SH-SY5Y (cell line): ENCODE measurements around the gene CACNA1E.

Source experiments
- GATA2 ChIP-seq: IDR thresholded peaks from 2 replicates; pipeline ENCODE4 v1.6.1; 2011; ENCODE audit warnings: mild to moderate bottlenecking, low read depth, low read length
- GATA3 ChIP-seq: IDR thresholded peaks from 2 replicates; pipeline ENCODE4 v1.6.1; 2011; ENCODE audit warnings: low read depth, mild to moderate bottlenecking, low read length, moderate library complexity

- TF ChIP-seq GATA2, result no peak
- TF ChIP-seq GATA3, result no peak
Observed at GRCh38 chr1:181643631-181644030, 160.3 kb downstream of the CACNA1E start.
